H1 (cell line): ENCODE results near the gene ING5. TPM values are rescaled to one million over a fixed set of nuclear protein-coding genes. Genes with fewer than 3 reads are reported as not detected.

Source experiments
- BRCA1 ChIP-seq: IDR thresholded peaks from 2 replicates; pipeline ENCODE4 v1.6.1; 2012; ENCODE audit warnings: low read depth, low read length, improper control_type of control experiment
- RBBP5 ChIP-seq: IDR thresholded peaks from 2 replicates; pipeline ENCODE4 v1.7.1; 2012; ENCODE audit warnings: low read depth, mild to moderate bottlenecking, inconsistent platforms, low read length, moderate library complexity, borderline replicate concordance
- ZNF274 ChIP-seq: IDR thresholded peaks from 2 replicates; pipeline ENCODE4 v1.7.0; 2012; ENCODE audit warnings: low read length, borderline replicate concordance; ENCODE audit errors: extremely low read depth
- polyA plus RNA-seq, 7 experiments: library from polyadenylated mRNA; depleted of rRNA in 3 of 7; stranded (reverse) in 5 of 7; unstranded in 2 of 7; fragments of >200 nt in 5 of 7; fragments of 200-250 nt in 2 of 7; gene quantifications; 1 replicate in 5 of 7; 2 replicates in 1 of 7; 4 replicates in 1 of 7; pipeline versions ENCODE4 v1.2.1 to v1.2.3, GENCODE V29; 2011 to 2013; ENCODE audit warnings: missing spikeins in 2 of 7, mixed read lengths in 2 of 7
- total RNA-seq: library from RNA; stranded (reverse); fragmentation: NEBNext Ultra II Directional; extraction: Animal tissue kit (Norgen Biotek cat#: 25700); gene quantifications from 2 replicates; pipeline ENCODE4 v1.2.1, GENCODE V29; 2021
- TF ChIP-seq, protein P1 (sequence below): IDR thresholded peaks from 2 replicates; pipeline ENCODE4 v1.6.1; 2011; ENCODE audit warnings: low read depth, mild to moderate bottlenecking, low read length; ENCODE audit not compliant: insufficient read depth
- TF ChIP-seq, protein P2 (sequence below): fragments of 300-600 bp; sonication (generic); IDR thresholded peaks from 2 replicates; pipeline ENCODE4 v1.7.1; 2012; ENCODE audit warnings: low read length, moderate library complexity, mild to moderate bottlenecking, inconsistent platforms; ENCODE audit not compliant: insufficient replicate concordance

The ING5 gene
- total and polyA plus RNA-seq, 2 of the 8 experiments (the other 6 are each of a cell fraction or from before 2014, with no cell fraction given): 41.5 to 47.4 TPM

DNA sequence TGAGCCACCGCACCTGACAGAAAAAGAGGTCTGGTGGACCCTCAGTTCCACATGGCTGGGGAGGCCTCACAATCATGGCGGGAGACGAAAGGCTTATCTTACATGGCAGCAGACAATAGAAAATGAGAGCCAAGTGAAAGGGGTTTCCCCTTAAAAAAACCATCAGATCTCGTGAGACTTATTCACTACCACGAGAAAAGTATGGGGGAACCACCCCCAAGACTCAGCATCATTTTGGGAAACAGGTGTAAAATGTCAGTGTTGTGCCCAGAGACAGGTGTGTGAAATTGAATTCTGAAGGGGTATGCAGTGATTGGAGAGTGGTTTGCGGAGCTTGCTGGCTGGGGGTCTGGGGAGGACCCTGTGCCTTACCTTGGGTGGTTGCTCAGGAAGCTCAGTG, 28.0 kb downstream of the ING5 start (continued):
- TF ChIP-seq, protein P1, sequence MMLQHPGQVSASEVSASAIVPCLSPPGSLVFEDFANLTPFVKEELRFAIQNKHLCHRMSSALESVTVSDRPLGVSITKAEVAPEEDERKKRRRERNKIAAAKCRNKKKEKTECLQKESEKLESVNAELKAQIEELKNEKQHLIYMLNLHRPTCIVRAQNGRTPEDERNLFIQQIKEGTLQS: no peak
- TF ChIP-seq BRCA1: no peak
- TF ChIP-seq, protein P2, sequence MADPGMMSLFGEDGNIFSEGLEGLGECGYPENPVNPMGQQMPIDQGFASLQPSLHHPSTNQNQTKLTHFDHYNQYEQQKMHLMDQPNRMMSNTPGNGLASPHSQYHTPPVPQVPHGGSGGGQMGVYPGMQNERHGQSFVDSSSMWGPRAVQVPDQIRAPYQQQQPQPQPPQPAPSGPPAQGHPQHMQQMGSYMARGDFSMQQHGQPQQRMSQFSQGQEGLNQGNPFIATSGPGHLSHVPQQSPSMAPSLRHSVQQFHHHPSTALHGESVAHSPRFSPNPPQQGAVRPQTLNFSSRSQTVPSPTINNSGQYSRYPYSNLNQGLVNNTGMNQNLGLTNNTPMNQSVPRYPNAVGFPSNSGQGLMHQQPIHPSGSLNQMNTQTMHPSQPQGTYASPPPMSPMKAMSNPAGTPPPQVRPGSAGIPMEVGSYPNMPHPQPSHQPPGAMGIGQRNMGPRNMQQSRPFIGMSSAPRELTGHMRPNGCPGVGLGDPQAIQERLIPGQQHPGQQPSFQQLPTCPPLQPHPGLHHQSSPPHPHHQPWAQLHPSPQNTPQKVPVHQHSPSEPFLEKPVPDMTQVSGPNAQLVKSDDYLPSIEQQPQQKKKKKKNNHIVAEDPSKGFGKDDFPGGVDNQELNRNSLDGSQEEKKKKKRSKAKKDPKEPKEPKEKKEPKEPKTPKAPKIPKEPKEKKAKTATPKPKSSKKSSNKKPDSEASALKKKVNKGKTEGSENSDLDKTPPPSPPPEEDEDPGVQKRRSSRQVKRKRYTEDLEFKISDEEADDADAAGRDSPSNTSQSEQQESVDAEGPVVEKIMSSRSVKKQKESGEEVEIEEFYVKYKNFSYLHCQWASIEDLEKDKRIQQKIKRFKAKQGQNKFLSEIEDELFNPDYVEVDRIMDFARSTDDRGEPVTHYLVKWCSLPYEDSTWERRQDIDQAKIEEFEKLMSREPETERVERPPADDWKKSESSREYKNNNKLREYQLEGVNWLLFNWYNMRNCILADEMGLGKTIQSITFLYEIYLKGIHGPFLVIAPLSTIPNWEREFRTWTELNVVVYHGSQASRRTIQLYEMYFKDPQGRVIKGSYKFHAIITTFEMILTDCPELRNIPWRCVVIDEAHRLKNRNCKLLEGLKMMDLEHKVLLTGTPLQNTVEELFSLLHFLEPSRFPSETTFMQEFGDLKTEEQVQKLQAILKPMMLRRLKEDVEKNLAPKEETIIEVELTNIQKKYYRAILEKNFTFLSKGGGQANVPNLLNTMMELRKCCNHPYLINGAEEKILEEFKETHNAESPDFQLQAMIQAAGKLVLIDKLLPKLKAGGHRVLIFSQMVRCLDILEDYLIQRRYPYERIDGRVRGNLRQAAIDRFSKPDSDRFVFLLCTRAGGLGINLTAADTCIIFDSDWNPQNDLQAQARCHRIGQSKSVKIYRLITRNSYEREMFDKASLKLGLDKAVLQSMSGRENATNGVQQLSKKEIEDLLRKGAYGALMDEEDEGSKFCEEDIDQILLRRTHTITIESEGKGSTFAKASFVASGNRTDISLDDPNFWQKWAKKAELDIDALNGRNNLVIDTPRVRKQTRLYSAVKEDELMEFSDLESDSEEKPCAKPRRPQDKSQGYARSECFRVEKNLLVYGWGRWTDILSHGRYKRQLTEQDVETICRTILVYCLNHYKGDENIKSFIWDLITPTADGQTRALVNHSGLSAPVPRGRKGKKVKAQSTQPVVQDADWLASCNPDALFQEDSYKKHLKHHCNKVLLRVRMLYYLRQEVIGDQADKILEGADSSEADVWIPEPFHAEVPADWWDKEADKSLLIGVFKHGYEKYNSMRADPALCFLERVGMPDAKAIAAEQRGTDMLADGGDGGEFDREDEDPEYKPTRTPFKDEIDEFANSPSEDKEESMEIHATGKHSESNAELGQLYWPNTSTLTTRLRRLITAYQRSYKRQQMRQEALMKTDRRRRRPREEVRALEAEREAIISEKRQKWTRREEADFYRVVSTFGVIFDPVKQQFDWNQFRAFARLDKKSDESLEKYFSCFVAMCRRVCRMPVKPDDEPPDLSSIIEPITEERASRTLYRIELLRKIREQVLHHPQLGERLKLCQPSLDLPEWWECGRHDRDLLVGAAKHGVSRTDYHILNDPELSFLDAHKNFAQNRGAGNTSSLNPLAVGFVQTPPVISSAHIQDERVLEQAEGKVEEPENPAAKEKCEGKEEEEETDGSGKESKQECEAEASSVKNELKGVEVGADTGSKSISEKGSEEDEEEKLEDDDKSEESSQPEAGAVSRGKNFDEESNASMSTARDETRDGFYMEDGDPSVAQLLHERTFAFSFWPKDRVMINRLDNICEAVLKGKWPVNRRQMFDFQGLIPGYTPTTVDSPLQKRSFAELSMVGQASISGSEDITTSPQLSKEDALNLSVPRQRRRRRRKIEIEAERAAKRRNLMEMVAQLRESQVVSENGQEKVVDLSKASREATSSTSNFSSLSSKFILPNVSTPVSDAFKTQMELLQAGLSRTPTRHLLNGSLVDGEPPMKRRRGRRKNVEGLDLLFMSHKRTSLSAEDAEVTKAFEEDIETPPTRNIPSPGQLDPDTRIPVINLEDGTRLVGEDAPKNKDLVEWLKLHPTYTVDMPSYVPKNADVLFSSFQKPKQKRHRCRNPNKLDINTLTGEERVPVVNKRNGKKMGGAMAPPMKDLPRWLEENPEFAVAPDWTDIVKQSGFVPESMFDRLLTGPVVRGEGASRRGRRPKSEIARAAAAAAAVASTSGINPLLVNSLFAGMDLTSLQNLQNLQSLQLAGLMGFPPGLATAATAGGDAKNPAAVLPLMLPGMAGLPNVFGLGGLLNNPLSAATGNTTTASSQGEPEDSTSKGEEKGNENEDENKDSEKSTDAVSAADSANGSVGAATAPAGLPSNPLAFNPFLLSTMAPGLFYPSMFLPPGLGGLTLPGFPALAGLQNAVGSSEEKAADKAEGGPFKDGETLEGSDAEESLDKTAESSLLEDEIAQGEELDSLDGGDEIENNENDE: no peak
- no peak for TF ChIP-seq ZNF274
- no peak for TF ChIP-seq RBBP5
